GM06990 (cell line): ENCODE measurements around the gene CNDP2.

Source experiments
- DNase-seq: peaks from one replicate; pipeline ENCODE4 v3.0.0-alpha.2; 2011; ENCODE audit not compliant: insufficient read length; ENCODE audit errors: extremely low read depth
- H3K27me3 ChIP-seq: replicated peaks from 2 replicates; pipeline ENCODE4 v1.6.0; 2011; ENCODE audit warnings: low read length; ENCODE audit not compliant: control insufficient read depth, insufficient read depth
- H3K36me3 ChIP-seq: 2 replicates; pipeline ENCODE4 v1.5.1; 2011; ENCODE audit warnings: low read length; ENCODE audit not compliant: control insufficient read depth, insufficient read depth
- H3K4me3 ChIP-seq: replicated peaks from 2 replicates; pipeline ENCODE4 v1.5.1; 2011; ENCODE audit warnings: low read depth, mild to moderate bottlenecking, control low read depth, low read length
- CTCF ChIP-seq: IDR thresholded peaks from 2 replicates; pipeline ENCODE4 v1.5.1; 2011; ENCODE audit warnings: low read length, control low read depth, mild to moderate bottlenecking, inconsistent platforms; ENCODE audit not compliant: insufficient read depth, poor library complexity, severe bottlenecking

CNDP2 gene

GRCh38 chr18:74463254-74463653, 32.9 kb upstream of the CNDP2 start:
- H3K4me3 ChIP-seq = no peak overlapping the region
- H3K36me3 ChIP-seq = no peaks in the 10 kb centered on the region
- TF ChIP-seq CTCF = no peak
- DNase-seq = no peak
- H3K27me3 ChIP-seq = peaks cover 2% of the 10 kb centered on the region

GRCh38 chr18:74463983-74464382, 32.2 kb upstream of the CNDP2 start:
- Histone ChIP-seq H3K36me3 (no peaks in the 10 kb centered on the region), H3K4me3 (no peak overlapping the region), H3K27me3 (no peaks in the 10 kb centered on the region; the same call in 1 of the 2 replicates)
- no peak for TF ChIP-seq CTCF
- no peak for DNase-seq

GRCh38 chr18:74465775-74466174, 30.4 kb upstream of the CNDP2 start:
- no peak for TF ChIP-seq CTCF
- Histone ChIP-seq H3K27me3 (no peaks in the 10 kb centered on the region; the same call in 1 of the 2 replicates), H3K36me3 (no peaks in the 10 kb centered on the region), H3K4me3 (no peak overlapping the region)
- no peak for DNase-seq

GRCh38 chr18:74468547-74469061, 27.6 kb upstream of the CNDP2 start:
- no peaks in the 10 kb centered on the region for H3K36me3 ChIP-seq
- TF ChIP-seq CTCF = no peak
- H3K27me3 ChIP-seq = no peaks in the 10 kb centered on the region; the same call in none of the 2 replicates
- H3K4me3 ChIP-seq = no peak overlapping the region
- no peak for DNase-seq

- no peak overlapping the region for H3K4me3 ChIP-seq
- no peak for TF ChIP-seq CTCF
- no peaks in the 10 kb centered on the region; the same call in none of the 2 replicates for H3K27me3 ChIP-seq
- no peak for DNase-seq
- no peaks in the 10 kb centered on the region for H3K36me3 ChIP-seq
These were observed 23.9 kb upstream of the CNDP2 start for GRCh38 chr18:74472312-74472711.

- Histone ChIP-seq H3K4me3 (no peak overlapping the region), H3K27me3 (no peaks in the 10 kb centered on the region; the same call in 1 of the 2 replicates), H3K36me3 (no peaks in the 10 kb centered on the region)
- TF ChIP-seq CTCF = no peak
- DNase-seq = no peak
These were observed 22.1 kb upstream of the CNDP2 start for GRCh38 chr18:74473976-74474640.
